Activated B cell treated with CpG ODN at 0.5 μM for 24 hours (primary cell): ENCODE results near the gene HSPA9. TPM values are rescaled to one million over a fixed set of nuclear protein-coding genes. Genes with fewer than 3 reads are reported as not detected.
A peak's percentile ranks its signal among the peaks of the same experiment; 100 is the strongest.

Experiments
- ATAC-seq: fragments of 200-7000 bp; cut with Tn5 transposase; one replicate; pipeline ENCODE4 v1.10.0; 2021; ENCODE audit warnings: low read depth, mild to moderate bottlenecking, moderate library complexity
- CTCF ChIA-PET: fragments of 350-600 bp; sonication (Branson Sonifier 250); formaldehyde crosslinking; loops from one replicate; lab custom pipeline; 2021; ENCODE audit warnings: antibody characterized with exemption; lab: Charles Lee
- POLR2A ChIA-PET: fragments of 350-600 bp; sonication (Branson Sonifier 250); formaldehyde crosslinking; loops from one replicate; lab custom pipeline; 2021; ENCODE audit warnings: antibody characterized with exemption; lab: Charles Lee
- DNase-seq: peaks from one replicate; pipeline ENCODE4 v3.0.0; 2022
- H3K27ac Mint-ChIP-seq: one replicate; pipeline ENCODE4 v1.8.0; 2020; ENCODE audit warnings: mixed read lengths
- H3K27me3 Mint-ChIP-seq: one replicate; pipeline ENCODE4 v1.8.0; 2021; ENCODE audit warnings: mixed read lengths
- H3K36me3 Mint-ChIP-seq: one replicate; pipeline ENCODE4 v1.8.0; 2021; ENCODE audit warnings: low read depth, mixed read lengths
- H3K4me1 Mint-ChIP-seq: one replicate; pipeline ENCODE4 v1.8.0; 2021; ENCODE audit warnings: mixed read lengths
- H3K4me3 Mint-ChIP-seq: one replicate; pipeline ENCODE4 v1.8.0; 2020; ENCODE audit warnings: mild to moderate bottlenecking, mixed read lengths
- H3K9me3 Mint-ChIP-seq: one replicate; pipeline ENCODE4 v1.8.0; 2020; ENCODE audit warnings: mixed read lengths
- CTCF ChIP-seq: fragments of 200-600 bp; IDR thresholded peaks from one replicate; pipeline ENCODE4 v1.8.0; 2022; ENCODE audit warnings: antibody characterized with exemption, mild to moderate bottlenecking
- intact Hi-C: fragments of 100-400 bp; cut with micrococcal nuclease; formaldehyde crosslinking; loops from one replicate; pipeline ENCODE4 v1.15.1; 2024
- total RNA-seq: library from RNA; stranded (reverse); gene quantifications from 2 replicates; pipeline ENCODE4 v1.2.3, GENCODE V29; 2022

HSPA9 gene
- total RNA-seq, 1 donor from 2014 or later: 224 TPM

GRCh38 chr5:138582959-138583358, 7.8 kb upstream of the HSPA9 start:
- DNase-seq (no peak), ATAC-seq (no peak)
- POLR2A ChIA-PET: no interaction called here
- H3K36me3 Mint-ChIP-seq: no peaks in the 10 kb centered on the region
- peaks cover 8% of the 10 kb centered on the region for H3K27me3 Mint-ChIP-seq
- CTCF ChIA-PET: no interaction called here
- H3K27ac Mint-ChIP-seq: no peak overlapping the region
- intact Hi-C loops: no loop called here
- TF ChIP-seq CTCF: no peak
- H3K4me3 Mint-ChIP-seq: no peak overlapping the region
- H3K9me3 Mint-ChIP-seq: no peaks in the 10 kb centered on the region
- H3K4me1 Mint-ChIP-seq: peaks cover 4% of the 10 kb centered on the region

GRCh38 chr5:138580777-138581176, 5.6 kb upstream of the HSPA9 start:
- ATAC-seq (no peak), DNase-seq (no peak)
- ChIA-PET POLR2A (no interaction called here), CTCF (no interaction called here)
- Mint-ChIP-seq H3K27ac (no peak overlapping the region), H3K4me1 (peaks cover 7% of the 10 kb centered on the region), H3K36me3 (peaks cover 1% of the 10 kb centered on the region), H3K4me3 (no peak overlapping the region), H3K27me3 (peaks cover 3% of the 10 kb centered on the region), H3K9me3 (no peaks in the 10 kb centered on the region)
- intact Hi-C loops: no loop called here
- no peak for TF ChIP-seq CTCF

- DNase-seq (no peak), ATAC-seq (no peak)
- intact Hi-C loops: no loop called here
- no peak overlapping the region for H3K27ac Mint-ChIP-seq
- ChIA-PET CTCF (interaction anchor here (0.8 to 1.2 kb wide), 6 partner anchors 14 to 682 kb away, joined by 3 to 7 read pairs (median 4); partner anchors contain the start of gene ETF1), POLR2A (interaction anchor here (0.6 kb wide), 1 partner anchor 594 kb away, joined by 4 read pairs; no protein-coding TSS in a partner anchor)
- H3K36me3 Mint-ChIP-seq: peaks cover 5% of the 10 kb centered on the region
- peaks cover 3% of the 10 kb centered on the region for H3K27me3 Mint-ChIP-seq
- no peak overlapping the region for H3K4me3 Mint-ChIP-seq
- TF ChIP-seq CTCF: no peak
- H3K4me1 Mint-ChIP-seq: peaks cover 12% of the 10 kb centered on the region
- no peaks in the 10 kb centered on the region for H3K9me3 Mint-ChIP-seq
Measured at GRCh38 chr5:138580001-138580400, 4.8 kb upstream of the HSPA9 start.

- CTCF ChIA-PET: interaction anchor here (0.6 to 1.2 kb wide), 10 partner anchors 15 to 689 kb away, joined by 3 to 7 read pairs (median 4); partner anchors contain the start of gene ETF1
- ATAC-seq: no peak
- no peak for TF ChIP-seq CTCF
- Mint-ChIP-seq H3K27me3 (no peaks in the 10 kb centered on the region), H3K27ac (no peak overlapping the region), H3K9me3 (no peaks in the 10 kb centered on the region), H3K4me3 (no peak overlapping the region), H3K4me1 (peaks cover 16% of the 10 kb centered on the region), H3K36me3 (peaks cover 10% of the 10 kb centered on the region)
- intact Hi-C loops: loop anchor here (1.0 to 10.0 kb wide), 3 partner anchors 683 to 1595 kb away; partner anchors contain the start of gene CYSTM1
- DNase-seq: no peak
- POLR2A ChIA-PET: interaction anchor here (0.6 to 1.0 kb wide), 6 partner anchors 36 to 714 kb away, joined by 3 to 7 read pairs (median 5); partner anchors contain the start of genes ETF1 and MATR3
Measured at GRCh38 chr5:138579517-138579863, 4.3 kb upstream of the HSPA9 start.

- ATAC-seq (no peak), DNase-seq (no peak)
- H3K4me1 Mint-ChIP-seq: peaks cover 24% of the 10 kb centered on the region
- peaks cover 25% of the 10 kb centered on the region for H3K36me3 Mint-ChIP-seq
- CTCF ChIA-PET: interaction anchor here (0.5 kb wide), 1 partner anchor 120 kb away, joined by 3 read pairs; no protein-coding TSS in a partner anchor
- H3K27ac Mint-ChIP-seq: no peak overlapping the region
- TF ChIP-seq CTCF: no peak
- intact Hi-C loops: loop anchor here (10.0 kb wide), 2 partner anchors 1527 to 1597 kb away; partner anchors contain the start of gene CYSTM1
- no peaks in the 10 kb centered on the region for H3K27me3 Mint-ChIP-seq
- H3K4me3 Mint-ChIP-seq: peak overlapping the region; percentile 35
- POLR2A ChIA-PET: interaction anchor here (0.6 to 0.7 kb wide), 3 partner anchors 34 to 948 kb away, joined by 3 read pairs; partner anchors contain the start of gene ETF1
- H3K9me3 Mint-ChIP-seq: no peaks in the 10 kb centered on the region
Measured at GRCh38 chr5:138577452-138577851, 2.3 kb upstream of the HSPA9 start.
